Measurements from ENCODE around the gene DHX30. TPM values are rescaled to one million over a fixed set of nuclear protein-coding genes. Genes with fewer than 3 reads are reported as not detected.
"Not testable (repeated sequence)": the region's sequence is repeated elsewhere in the genome, so short reads cannot be mapped to it uniquely, and the experiment has no call there.

DHX30 gene
- total RNA-seq, 1 donor from 2014 or later: 154 TPM

DNA sequence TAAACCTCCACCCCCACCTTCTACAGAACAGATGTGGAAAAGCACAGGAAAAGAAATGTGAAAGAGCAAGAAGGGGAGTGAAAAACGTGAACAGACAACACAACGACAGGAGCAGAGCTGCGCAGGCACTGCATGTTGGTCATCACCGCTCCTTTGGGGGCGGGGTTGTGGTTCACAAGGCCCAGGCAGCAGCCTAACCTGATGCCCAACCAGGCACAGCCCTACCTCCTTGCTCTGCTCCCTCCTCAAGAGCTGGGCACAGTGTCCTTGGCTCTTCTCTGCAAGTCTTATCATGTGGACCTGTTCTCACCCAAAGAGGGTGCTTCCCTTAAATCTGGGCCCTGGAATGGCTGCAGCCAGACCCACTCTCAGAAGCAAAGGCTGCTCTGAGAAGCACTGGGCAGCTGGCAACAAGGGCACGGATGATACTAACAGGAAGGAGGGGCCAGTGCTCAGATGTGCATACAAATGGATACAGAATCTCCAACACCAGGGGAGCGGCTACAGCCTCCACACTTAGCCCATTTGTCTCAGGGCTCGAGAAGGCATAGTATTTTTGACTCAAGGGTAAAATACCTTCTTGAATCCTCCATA lies 64.6 kb downstream of the DHX30 start:
- Mint-ChIP-seq H3K27me3 (ENCODE audit: insufficient read depth) (no peaks in the 10 kb centered on the region), H3K4me3 (no peak overlapping the region), H3K9me3 (no peaks in the 10 kb centered on the region), H3K4me1 (ENCODE audit: low read depth) (peaks cover 5% of the 10 kb centered on the region), H3K36me3 (ENCODE audit: low read depth) (peaks cover 39% of the 10 kb centered on the region), H3K27ac (no peak overlapping the region)
- intact Hi-C loops (cut with micrococcal nuclease): no loop called here
- DNase-seq (ENCODE audit: low spot score): no peak

DNA sequence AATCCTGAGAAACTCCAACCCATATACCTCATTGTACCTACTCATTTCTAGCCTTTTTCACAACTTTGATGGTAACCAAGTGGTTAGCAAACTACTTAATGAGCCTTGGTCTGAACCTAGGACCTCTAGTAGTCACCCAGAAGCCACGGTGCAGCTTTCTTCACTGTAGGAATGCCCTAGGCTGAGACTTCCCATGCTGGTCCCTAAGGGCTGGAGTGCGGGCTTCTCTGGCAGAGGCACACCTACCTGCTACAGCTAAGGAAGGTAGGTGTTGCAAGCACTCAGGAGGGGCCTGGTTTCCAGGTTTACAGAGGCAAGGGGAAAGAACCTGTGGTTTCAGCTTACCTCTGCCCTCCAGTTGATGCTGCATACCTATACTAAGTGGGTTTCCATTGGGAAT lies 65.4 kb downstream of the DHX30 start:
- Mint-ChIP-seq H3K9me3 (no peaks in the 10 kb centered on the region), H3K27ac (no peak overlapping the region)
- intact Hi-C loops (cut with micrococcal nuclease): no loop called here

DNA sequence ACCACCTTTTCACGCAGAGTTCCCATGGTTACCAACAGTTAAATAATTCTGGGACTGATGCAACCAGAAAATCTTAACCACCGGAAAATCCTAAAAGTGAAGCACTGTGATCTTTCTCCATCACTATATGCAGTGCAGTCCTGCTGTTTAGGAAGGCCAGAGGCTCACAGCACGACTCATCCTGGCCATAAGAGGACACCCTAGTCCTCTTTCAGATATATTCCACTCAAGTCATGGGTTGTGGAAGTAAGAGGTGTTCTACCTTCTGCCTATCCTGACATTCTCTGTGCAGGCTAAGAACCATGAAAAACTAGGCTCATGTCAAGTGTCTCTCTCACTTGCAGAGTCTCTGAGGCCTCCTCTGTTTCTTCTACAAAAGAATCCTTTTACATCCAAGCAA lies 67.2 kb downstream of the DHX30 start:
- no peak overlapping the region for H3K4me3 Mint-ChIP-seq
- peaks cover 2% of the 10 kb centered on the region for H3K4me1 Mint-ChIP-seq (ENCODE audit: low read depth)
- no peaks in the 10 kb centered on the region for H3K9me3 Mint-ChIP-seq
- no peak for DNase-seq (ENCODE audit: low spot score)
- intact Hi-C loops (cut with micrococcal nuclease): no loop called here
- no peak overlapping the region for H3K27ac Mint-ChIP-seq
- peaks cover 43% of the 10 kb centered on the region for H3K36me3 Mint-ChIP-seq (ENCODE audit: low read depth)
- no peaks in the 10 kb centered on the region for H3K27me3 Mint-ChIP-seq (ENCODE audit: insufficient read depth)

More for the DNA sequence above, 65.4 kb downstream of the DHX30 start:
- no peaks in the 10 kb centered on the region for H3K27me3 Mint-ChIP-seq (ENCODE audit: insufficient read depth)
- H3K4me1 Mint-ChIP-seq (ENCODE audit: low read depth): peaks cover 5% of the 10 kb centered on the region
- no peak for DNase-seq (ENCODE audit: low spot score)
- H3K36me3 Mint-ChIP-seq (ENCODE audit: low read depth): peaks cover 39% of the 10 kb centered on the region
- H3K4me3 Mint-ChIP-seq: no peak overlapping the region

DNA sequence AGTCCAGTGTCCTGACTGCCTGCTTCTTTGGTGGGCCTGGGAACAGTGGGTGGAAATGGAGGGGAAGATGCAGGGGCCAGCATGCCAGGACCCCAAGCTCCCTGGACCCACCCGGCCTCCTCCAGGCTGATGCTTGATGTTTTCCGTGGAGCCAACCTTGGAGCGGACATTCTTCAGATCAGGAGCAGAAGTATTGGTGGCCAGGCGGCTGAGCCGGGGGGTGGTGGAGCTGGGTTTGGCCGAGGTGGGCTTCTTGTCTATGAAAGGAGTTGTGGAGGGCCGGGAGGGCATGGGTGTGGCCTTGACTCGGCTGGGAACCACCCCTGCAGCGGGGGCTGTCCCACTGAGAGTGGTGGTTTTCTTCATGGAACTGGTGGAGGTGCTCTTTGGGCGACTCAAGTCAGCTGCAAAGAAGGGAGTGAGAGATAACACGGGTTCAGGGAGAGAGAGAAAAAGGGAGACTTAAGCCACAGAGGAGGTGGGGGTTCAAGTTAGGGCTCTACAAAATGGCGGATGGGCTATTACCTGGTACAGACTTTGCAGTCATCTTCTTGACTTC lies 67.8 kb downstream of the DHX30 start:
- DNase-seq (ENCODE audit: low spot score): no peak
- H3K9me3 Mint-ChIP-seq: no peaks in the 10 kb centered on the region
- H3K27me3 Mint-ChIP-seq (ENCODE audit: insufficient read depth): no peaks in the 10 kb centered on the region
- intact Hi-C loops (cut with micrococcal nuclease): no loop called here
- H3K4me3 Mint-ChIP-seq: no peak overlapping the region
- H3K27ac Mint-ChIP-seq: no peak overlapping the region
- no peaks in the 10 kb centered on the region for H3K4me1 Mint-ChIP-seq (ENCODE audit: low read depth)
- H3K36me3 Mint-ChIP-seq (ENCODE audit: low read depth): peaks cover 38% of the 10 kb centered on the region

DNA sequence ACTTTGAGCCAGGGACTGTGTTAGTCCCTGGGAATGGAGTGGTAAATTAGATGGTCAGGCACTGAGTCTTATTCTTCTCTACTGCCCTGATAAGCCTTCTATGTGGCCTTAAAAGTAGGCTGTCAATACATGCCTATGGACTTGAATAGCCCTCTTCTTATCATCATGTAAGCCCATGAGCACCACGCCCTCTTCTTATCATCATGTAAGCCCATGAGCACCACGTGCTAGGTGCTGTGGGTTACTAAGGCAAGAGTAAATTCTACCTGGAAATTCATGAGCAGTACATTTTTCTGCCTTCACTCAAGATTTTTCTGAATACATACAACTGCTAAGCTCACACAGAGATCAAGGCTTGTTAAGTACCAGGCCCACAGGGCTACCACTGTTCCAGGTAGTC lies 68.5 kb downstream of the DHX30 start:
- H3K36me3 Mint-ChIP-seq (ENCODE audit: low read depth): peaks cover 35% of the 10 kb centered on the region

DNA sequence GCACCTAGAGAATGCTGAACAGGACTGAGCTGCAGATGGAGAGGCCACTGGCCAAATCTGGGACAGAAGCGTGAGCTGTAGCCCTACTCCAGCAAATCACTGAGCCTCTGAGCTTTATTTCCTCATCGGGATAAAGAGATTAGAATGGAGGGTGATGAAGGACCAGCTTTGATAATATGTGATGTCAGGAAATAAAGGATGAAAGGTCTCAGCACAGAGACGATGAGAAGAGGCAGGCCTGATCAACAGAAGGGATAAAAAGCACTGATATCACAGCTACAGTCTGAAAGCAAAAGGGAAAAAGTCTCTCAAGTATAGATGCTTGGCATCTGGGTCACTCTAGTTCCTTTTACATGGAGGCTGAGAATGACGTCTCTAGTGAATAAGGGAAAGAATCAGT lies 70.0 kb downstream of the DHX30 start:
- peaks cover 34% of the 10 kb centered on the region for H3K36me3 Mint-ChIP-seq (ENCODE audit: low read depth)

More for the DNA sequence above, 68.5 kb downstream of the DHX30 start:
- Mint-ChIP-seq H3K4me1 (ENCODE audit: low read depth) (no peaks in the 10 kb centered on the region), H3K27me3 (ENCODE audit: insufficient read depth) (no peaks in the 10 kb centered on the region), H3K9me3 (no peaks in the 10 kb centered on the region), H3K4me3 (no peak overlapping the region), H3K27ac (no peak overlapping the region)
- intact Hi-C loops (cut with micrococcal nuclease): no loop called here
- no peak for DNase-seq (ENCODE audit: low spot score)

DNA sequence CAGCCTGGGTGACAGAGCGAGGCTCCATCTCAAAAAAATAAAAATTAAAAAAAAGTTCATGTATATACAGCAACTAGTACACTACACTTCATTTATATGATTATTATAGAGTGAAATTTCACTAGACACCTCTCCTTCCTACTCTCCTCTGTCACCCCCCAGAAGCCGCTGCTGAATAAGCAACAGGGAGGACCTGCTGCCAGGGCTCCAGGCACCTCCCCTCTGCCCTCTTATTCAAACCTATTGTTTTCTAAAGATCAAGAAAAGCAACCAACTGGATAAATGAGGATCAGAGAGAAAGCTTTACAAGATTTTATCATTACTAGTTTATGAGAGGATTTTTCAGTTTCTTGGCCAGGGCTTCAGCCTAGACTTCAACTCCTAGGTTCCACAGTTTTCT lies 71.5 kb downstream of the DHX30 start:
- H3K9me3 Mint-ChIP-seq: no peaks in the 10 kb centered on the region
- H3K4me3 Mint-ChIP-seq: no peak overlapping the region
- H3K36me3 Mint-ChIP-seq (ENCODE audit: low read depth): peaks cover 28% of the 10 kb centered on the region
- no peak for DNase-seq (ENCODE audit: low spot score)
- H3K4me1 Mint-ChIP-seq (ENCODE audit: low read depth): peaks cover 10% of the 10 kb centered on the region
- no peak overlapping the region for H3K27ac Mint-ChIP-seq
- no peaks in the 10 kb centered on the region for H3K27me3 Mint-ChIP-seq (ENCODE audit: insufficient read depth)
- intact Hi-C loops (cut with micrococcal nuclease): no loop called here

More for the DNA sequence above, 70.0 kb downstream of the DHX30 start:
- intact Hi-C loops (cut with micrococcal nuclease): no loop called here
- Mint-ChIP-seq H3K27me3 (ENCODE audit: insufficient read depth) (no peaks in the 10 kb centered on the region), H3K27ac (no peak overlapping the region), H3K9me3 (no peaks in the 10 kb centered on the region), H3K4me3 (no peak overlapping the region), H3K4me1 (ENCODE audit: low read depth) (peaks cover 9% of the 10 kb centered on the region)
- no peak for DNase-seq (ENCODE audit: low spot score)

DNA sequence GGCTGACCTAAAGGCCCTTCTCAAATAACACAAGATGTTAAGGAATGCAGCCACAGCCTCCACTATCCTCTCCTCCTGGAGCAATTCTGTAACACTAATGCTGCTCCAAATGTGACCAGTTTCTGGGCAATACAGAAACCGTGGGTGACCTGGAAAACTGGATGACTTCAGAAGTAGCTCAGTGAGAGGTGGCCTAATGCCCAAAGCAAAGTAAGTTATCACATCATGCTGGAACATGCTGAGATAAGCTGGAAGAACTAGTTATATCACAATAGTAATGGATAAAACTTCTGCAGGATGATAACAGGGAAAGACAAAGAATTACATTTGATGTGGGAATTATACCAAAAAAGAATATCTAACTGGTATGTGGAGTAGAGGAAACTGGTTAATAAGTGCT lies 72.0 kb downstream of the DHX30 start:
- no peak for DNase-seq (ENCODE audit: low spot score)
- intact Hi-C loops (cut with micrococcal nuclease): no loop called here
- no peaks in the 10 kb centered on the region for H3K9me3 Mint-ChIP-seq
- no peaks in the 10 kb centered on the region for H3K27me3 Mint-ChIP-seq (ENCODE audit: insufficient read depth)
- peaks cover 10% of the 10 kb centered on the region for H3K4me1 Mint-ChIP-seq (ENCODE audit: low read depth)
- no peak overlapping the region for H3K4me3 Mint-ChIP-seq
- H3K36me3 Mint-ChIP-seq (ENCODE audit: low read depth): peaks cover 23% of the 10 kb centered on the region
- no peak overlapping the region for H3K27ac Mint-ChIP-seq

DNA sequence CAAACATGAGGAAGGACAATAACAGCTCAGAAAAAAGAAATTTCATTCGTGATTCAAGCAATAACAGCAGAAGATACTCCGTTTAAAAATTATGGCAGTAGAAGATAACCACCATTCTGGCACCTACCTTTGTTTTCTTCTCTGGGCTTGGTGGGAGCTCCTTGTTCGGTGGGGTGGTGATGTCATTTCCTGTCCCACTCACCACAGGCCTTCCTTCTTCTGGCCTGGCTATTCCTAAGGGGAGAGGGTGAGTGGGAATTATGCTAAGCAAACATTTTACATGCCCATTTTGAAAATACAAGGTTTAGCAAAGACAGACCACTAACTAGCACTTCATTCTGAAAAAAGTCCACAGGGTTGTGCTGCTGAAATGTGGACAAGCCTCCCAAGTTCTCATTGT lies 74.4 kb downstream of the DHX30 start:
- no peaks in the 10 kb centered on the region for H3K27me3 Mint-ChIP-seq (ENCODE audit: insufficient read depth)
- intact Hi-C loops (cut with micrococcal nuclease): no loop called here
- H3K9me3 Mint-ChIP-seq: no peaks in the 10 kb centered on the region
- H3K36me3 Mint-ChIP-seq (ENCODE audit: low read depth): peaks cover 9% of the 10 kb centered on the region
- H3K27ac Mint-ChIP-seq: no peak overlapping the region
- DNase-seq (ENCODE audit: low spot score): no peak
- no peak overlapping the region for H3K4me3 Mint-ChIP-seq
- peaks cover 10% of the 10 kb centered on the region for H3K4me1 Mint-ChIP-seq (ENCODE audit: low read depth)

DNA sequence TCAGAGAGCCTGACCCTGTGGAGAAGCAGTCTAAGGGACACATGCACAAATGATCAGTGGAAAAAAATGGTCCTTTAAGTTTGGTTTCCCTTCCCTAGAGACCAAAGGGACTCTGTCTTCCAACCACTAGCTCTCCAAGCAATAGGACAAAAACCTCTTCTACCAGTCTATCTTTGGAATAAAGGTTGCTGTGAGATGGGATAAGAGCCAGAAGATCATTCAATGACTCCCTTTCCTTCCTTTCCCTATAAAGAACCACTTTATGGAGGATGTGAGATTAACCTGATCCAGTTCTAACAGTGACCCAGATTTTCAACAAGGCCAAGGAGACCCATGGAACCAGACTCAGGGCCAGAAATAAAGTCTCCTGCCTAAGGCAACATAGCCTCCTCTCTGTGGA lies 74.8 kb downstream of the DHX30 start:
- no peak overlapping the region for H3K27ac Mint-ChIP-seq
- intact Hi-C loops (cut with micrococcal nuclease): no loop called here
- H3K27me3 Mint-ChIP-seq (ENCODE audit: insufficient read depth): no peaks in the 10 kb centered on the region
- no peak overlapping the region for H3K4me3 Mint-ChIP-seq
- DNase-seq (ENCODE audit: low spot score): no peak
- H3K9me3 Mint-ChIP-seq: no peaks in the 10 kb centered on the region
- peaks cover 10% of the 10 kb centered on the region for H3K4me1 Mint-ChIP-seq (ENCODE audit: low read depth)
- H3K36me3 Mint-ChIP-seq (ENCODE audit: low read depth): peaks cover 9% of the 10 kb centered on the region

DNA sequence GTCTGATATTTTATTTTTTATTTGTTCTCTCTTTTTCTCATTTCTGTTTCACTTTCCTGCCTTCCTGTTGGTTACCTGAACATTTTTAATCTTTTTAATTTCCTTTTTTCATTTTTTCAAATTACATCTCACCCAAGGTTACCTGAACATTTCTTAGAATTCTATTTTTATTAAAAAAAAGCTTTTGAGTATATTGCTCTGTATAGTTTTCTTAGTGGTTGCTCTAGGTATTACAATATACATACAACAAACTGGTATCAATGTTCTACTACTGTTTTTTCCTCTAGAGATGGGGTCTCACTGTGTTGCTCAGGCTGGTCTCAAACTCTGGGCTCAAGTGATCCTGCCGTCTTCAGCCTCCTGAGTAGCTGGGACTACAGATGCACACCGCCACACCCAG lies 79.4 kb downstream of the DHX30 start:
- no peak overlapping the region for H3K4me3 Mint-ChIP-seq
- intact Hi-C loops (cut with micrococcal nuclease): no loop called here

DNA sequence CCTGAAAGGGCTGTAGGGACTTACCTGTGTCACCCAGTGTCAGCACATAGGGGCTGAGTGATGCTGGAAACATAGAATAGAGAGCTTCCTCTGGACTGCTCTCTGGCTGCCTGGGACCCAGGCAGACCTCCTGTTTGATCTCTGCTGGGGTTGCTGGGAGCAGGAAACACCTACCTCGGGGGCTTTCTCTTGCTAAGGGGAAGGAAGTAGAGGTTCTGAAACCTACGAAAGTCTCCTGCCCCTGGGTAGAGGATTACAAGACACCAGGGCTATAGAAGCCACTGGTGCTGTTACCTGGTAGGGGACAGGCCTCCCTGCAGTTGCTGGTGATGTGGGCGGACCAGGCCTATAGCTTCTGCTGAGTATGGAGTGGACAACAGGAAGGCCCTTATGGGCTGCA lies 81.7 kb downstream of the DHX30 start:
- Mint-ChIP-seq H3K36me3 (ENCODE audit: low read depth) (peaks cover 10% of the 10 kb centered on the region), H3K9me3 (no peaks in the 10 kb centered on the region), H3K27me3 (ENCODE audit: insufficient read depth) (no peaks in the 10 kb centered on the region), H3K4me3 (no peak overlapping the region), H3K4me1 (ENCODE audit: low read depth) (peaks cover 10% of the 10 kb centered on the region), H3K27ac (no peak overlapping the region)
- no peak for DNase-seq (ENCODE audit: low spot score)
- intact Hi-C loops (cut with micrococcal nuclease): no loop called here

More for the DNA sequence above, 79.4 kb downstream of the DHX30 start:
- DNase-seq (ENCODE audit: low spot score): no peak
- peaks cover 17% of the 10 kb centered on the region for H3K4me1 Mint-ChIP-seq (ENCODE audit: low read depth)
- H3K36me3 Mint-ChIP-seq (ENCODE audit: low read depth): peaks cover 15% of the 10 kb centered on the region
- no peaks in the 10 kb centered on the region for H3K27me3 Mint-ChIP-seq (ENCODE audit: insufficient read depth)
- H3K27ac Mint-ChIP-seq: no peak overlapping the region
- H3K9me3 Mint-ChIP-seq: no peaks in the 10 kb centered on the region

DNA sequence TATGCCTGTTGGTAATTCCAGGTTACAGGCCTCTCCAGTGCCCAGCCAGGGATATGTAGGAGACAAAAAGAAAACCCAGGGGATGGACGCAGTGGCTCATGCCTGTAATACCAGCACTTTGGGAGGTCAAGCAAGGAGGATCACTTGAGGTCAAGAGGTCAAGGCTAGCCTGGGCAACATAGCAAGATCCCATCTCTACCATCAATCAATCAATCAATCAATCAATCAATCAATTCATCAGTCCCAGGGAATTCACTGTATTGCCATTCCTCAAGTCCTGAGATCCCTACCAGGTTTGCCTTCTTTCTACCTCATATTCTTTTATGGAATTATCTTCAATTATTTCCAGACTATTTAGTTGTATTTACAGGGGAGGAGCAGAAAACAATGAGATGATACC lies 82.2 kb downstream of the DHX30 start:
- Mint-ChIP-seq H3K4me1 (ENCODE audit: low read depth) (peaks cover 10% of the 10 kb centered on the region), H3K9me3 (no peaks in the 10 kb centered on the region), H3K27me3 (ENCODE audit: insufficient read depth) (no peaks in the 10 kb centered on the region), H3K36me3 (ENCODE audit: low read depth) (peaks cover 10% of the 10 kb centered on the region), H3K27ac (no peak overlapping the region), H3K4me3 (no peak overlapping the region)
- intact Hi-C loops (cut with micrococcal nuclease): no loop called here
- DNase-seq (ENCODE audit: low spot score): no peak

DNA sequence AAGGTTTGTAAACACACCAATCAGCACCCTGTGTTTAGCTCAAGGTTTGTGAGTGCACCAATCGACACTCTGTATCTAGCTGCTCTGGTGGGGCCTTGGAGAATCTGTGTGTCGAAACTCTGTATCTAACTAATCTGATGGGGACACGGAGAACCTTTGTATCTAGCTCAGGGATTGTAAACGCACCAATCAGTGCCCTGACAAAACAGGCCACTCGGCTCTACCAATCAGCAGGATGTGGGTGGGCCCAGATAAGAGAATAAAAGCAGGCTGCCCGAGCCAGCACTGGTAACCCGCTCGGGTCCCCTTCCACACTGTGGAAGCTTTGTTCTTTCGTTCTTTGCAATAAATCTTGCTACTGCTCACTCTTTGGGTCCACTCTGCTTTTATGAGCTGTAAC lies 85.1 kb downstream of the DHX30 start:
- Mint-ChIP-seq H3K36me3 (ENCODE audit: low read depth) (peaks cover 21% of the 10 kb centered on the region), H3K4me1 (ENCODE audit: low read depth) (peaks cover 16% of the 10 kb centered on the region)
- intact Hi-C loops (cut with micrococcal nuclease); DNase-seq (ENCODE audit: low spot score); H3K27me3 Mint-ChIP-seq (ENCODE audit: insufficient read depth); H3K9me3 Mint-ChIP-seq; H3K27ac Mint-ChIP-seq; H3K4me3 Mint-ChIP-seq: not testable (repeated sequence)

All from activated T-helper 1 cell treated with anti-CD3 and anti-CD28 coated beads, Interleukin-12 subunit alpha, Interleukin-12 subunit beta, Interleukin-2, Interleukin-4 antibody, amounts not matched to agents 30 ng/mL and 10 ng/mL and 1 ng/mL, durations not matched to agents 14 hours and 24 hours and 36 hours (primary cell).